NT2/D1 (cell line): ENCODE data around the gene DCAF16.

Source experiments
- DNase-seq: peaks from one replicate; pipeline ENCODE4 v3.0.0-alpha.2; 2011; ENCODE audit warnings: low read depth, low spot score
- H3K27me3 ChIP-seq: 2 replicates; pipeline ENCODE4 v1.6.0; 2011; ENCODE audit warnings: mild to moderate bottlenecking; ENCODE audit not compliant: insufficient read length, insufficient read depth
- H3K36me3 ChIP-seq: 2 replicates; pipeline ENCODE4 v1.6.1; 2011; ENCODE audit warnings: mild to moderate bottlenecking, low read length, mixed read lengths; ENCODE audit not compliant: insufficient read depth, insufficient read length
- H3K4me1 ChIP-seq: 2 replicates; pipeline ENCODE4 v1.5.1; 2011; ENCODE audit not compliant: insufficient read depth, insufficient read length
- H3K4me3 ChIP-seq: 2 replicates; pipeline ENCODE4 v1.5.1; 2011; ENCODE audit warnings: low read depth; ENCODE audit not compliant: insufficient read length
- H3K9ac ChIP-seq: 2 replicates; pipeline ENCODE4 v1.6.0; 2011; ENCODE audit warnings: low read depth; ENCODE audit not compliant: insufficient read length
- H3K9me3 ChIP-seq: 2 replicates; pipeline ENCODE4 v1.5.1; 2011; ENCODE audit warnings: mild to moderate bottlenecking, low read length; ENCODE audit not compliant: insufficient read depth
- SUZ12 ChIP-seq: IDR thresholded peaks from 2 replicates; pipeline ENCODE4 v1.6.1; 2011; ENCODE audit not compliant: insufficient read length, insufficient read depth; ENCODE audit errors: extremely low read depth
- YY1 ChIP-seq: IDR thresholded peaks from 2 replicates; pipeline ENCODE4 v1.6.1; 2011; ENCODE audit not compliant: insufficient read length, insufficient read depth
- ZNF274 ChIP-seq: IDR thresholded peaks from 2 replicates; pipeline ENCODE4 v1.6.1; 2011; ENCODE audit warnings: mild to moderate bottlenecking, low read depth, low read length

DCAF16 gene

DNA sequence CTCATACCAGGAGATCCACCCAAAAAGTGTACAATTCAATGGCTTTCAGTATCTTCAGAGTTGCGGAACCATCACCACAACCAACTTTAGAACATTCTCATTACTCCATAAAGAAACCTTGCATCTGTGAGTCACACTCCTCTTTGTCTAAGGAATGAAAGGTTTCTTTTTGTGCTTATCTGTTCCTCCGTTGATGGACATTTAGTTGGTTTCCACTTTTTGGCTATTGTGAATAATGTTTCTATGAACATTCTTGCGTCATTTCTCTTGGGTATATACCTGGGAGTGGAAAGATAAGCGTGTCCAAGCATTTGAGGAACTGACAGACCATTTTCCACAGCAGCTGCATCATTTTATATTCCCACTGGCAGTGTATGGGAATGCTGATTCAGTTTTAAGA lies 39.7 kb downstream of the DCAF16 start:
- TF ChIP-seq YY1 (no peak), SUZ12 (no peak), ZNF274 (no peak)
- Histone ChIP-seq H3K9me3 (peaks cover 24% of the 10 kb centered on the region; the same call in 1 of the 2 replicates), H3K27me3 (no peaks in the 10 kb centered on the region), H3K36me3 (no peaks in the 10 kb centered on the region), H3K4me1 (no peaks in the 10 kb centered on the region), H3K4me3 (no peak overlapping the region), H3K9ac (no peak overlapping the region)
- no peak for DNase-seq

DNA sequence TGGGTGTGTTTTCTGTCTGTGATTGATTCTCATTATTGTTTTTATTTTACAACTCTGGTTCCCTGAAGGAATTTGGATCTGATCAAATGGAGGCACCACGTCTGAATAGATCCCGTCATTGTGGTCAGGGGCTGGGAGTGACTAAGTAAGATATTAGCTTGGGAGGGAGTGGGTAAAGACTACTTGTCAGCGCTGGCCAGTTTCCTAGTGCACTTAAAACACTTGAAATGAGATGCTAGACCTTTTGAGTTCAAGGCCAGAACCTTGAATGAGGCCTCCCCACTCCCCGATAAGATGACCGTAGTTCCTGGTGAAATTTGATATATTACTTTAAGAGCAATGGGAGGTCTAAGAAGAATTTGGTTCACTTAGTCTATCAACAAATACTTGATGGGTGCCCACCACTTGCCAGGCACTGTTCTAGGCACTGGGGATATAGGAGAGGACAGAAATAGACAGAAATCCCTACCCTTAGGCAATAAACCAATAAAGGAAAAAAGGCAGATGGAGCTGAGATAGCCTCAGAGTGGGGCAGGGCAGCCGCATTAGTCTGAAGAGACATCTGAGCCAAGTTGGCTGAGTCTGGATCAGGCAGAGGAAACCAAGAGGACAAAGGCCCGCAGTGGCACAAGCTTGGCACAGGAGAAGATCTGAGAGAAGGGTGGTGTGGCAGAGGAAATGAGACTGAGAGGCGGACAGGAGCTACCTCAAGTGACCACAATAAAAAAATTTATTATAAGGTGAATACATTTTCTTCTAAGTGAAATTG lies 41.0 kb downstream of the DCAF16 start:
- TF ChIP-seq ZNF274 (no peak), SUZ12 (no peak), YY1 (no peak)
- H3K9me3 ChIP-seq = peaks cover 29% of the 10 kb centered on the region; the same call in 1 of the 2 replicates
- H3K27me3 ChIP-seq = no peaks in the 10 kb centered on the region
- no peak overlapping the region for H3K9ac ChIP-seq
- DNase-seq = no peak
- no peak overlapping the region for H3K4me3 ChIP-seq
- no peaks in the 10 kb centered on the region for H3K36me3 ChIP-seq
- H3K4me1 ChIP-seq = no peaks in the 10 kb centered on the region

DNA sequence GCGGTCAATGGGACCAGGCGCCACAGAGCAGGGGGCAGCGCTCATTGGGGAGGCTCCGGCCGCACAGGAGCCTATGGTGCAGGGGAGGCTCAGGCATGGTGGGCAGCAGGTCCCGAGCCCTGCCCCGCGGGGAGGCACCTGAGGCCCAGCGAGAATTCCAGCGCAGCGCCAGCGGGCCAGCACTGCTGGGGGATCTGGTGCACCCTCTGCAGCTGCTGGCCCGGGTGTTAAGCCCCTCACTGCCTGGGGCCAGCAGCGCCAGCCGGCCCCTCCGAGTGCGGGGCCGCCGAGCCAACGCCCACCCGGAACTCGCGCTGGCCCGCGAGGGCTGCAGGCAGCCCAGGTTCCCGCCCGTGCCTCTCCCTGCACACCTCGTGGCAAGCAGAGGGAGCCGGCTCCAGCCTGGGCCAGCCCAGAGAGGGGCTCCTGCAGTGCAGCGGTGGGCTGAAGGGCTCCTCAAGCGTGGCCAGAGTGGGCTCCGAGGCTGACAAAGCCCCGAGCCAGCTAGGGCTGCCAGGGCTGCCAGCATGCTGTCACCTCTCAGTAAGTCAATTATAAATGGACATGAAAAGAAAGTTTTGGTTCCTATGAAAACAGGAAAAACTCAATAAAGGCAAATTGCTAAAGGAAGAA lies 43.6 kb downstream of the DCAF16 start:
- Histone ChIP-seq H3K4me3 (no peak overlapping the region), H3K27me3 (no peaks in the 10 kb centered on the region), H3K9ac (no peak overlapping the region), H3K9me3 (peaks cover 32% of the 10 kb centered on the region; the same call in 1 of the 2 replicates), H3K36me3 (no peaks in the 10 kb centered on the region), H3K4me1 (no peaks in the 10 kb centered on the region)
- TF ChIP-seq YY1 (no peak), SUZ12 (no peak), ZNF274 (no peak)
- DNase-seq = no peak

DNA sequence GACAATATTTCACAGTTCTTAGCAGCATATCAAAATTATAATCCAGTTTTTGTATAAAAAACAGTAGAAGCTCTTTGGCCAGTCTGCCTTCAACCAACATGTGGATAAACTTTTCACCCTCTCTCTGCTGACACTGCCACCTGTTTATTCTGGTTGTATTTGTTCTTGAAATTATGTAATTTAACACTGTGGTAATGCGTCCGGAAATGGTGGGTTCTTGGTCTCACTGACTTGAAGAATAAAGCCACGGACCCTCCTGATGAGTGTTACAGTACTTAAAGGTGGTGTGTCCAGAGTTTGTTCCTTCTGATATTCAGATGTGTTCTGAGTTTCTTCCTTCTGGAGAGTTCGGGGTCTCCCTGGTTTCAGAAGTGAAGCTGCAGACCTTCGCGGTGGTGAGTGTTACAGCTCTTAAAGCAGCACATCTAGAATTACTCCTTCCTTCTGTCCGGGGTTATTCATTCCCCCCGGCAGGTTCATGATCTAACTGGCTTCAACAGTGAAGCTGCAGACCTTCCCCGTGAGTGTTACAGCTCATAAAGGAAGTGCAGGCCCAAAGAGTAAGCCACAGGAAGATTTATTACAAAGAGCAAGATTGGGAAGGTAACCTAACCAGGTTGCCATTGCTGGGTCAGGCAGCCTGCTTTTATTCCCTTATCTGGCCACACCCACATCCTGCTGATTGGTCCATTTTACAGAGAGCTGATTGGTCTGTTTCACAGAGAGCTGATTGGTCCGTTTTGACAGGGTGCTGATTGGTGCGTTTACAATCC lies 44.9 kb downstream of the DCAF16 start:
- Histone ChIP-seq H3K36me3 (no peaks in the 10 kb centered on the region), H3K27me3 (no peaks in the 10 kb centered on the region), H3K9me3 (peaks cover 32% of the 10 kb centered on the region; the same call in 1 of the 2 replicates), H3K4me1 (no peaks in the 10 kb centered on the region), H3K9ac (no peak overlapping the region), H3K4me3 (no peak overlapping the region)
- DNase-seq = no peak
- no peak for TF ChIP-seq ZNF274
- TF ChIP-seq YY1 = no peak
- no peak for TF ChIP-seq SUZ12

DNA sequence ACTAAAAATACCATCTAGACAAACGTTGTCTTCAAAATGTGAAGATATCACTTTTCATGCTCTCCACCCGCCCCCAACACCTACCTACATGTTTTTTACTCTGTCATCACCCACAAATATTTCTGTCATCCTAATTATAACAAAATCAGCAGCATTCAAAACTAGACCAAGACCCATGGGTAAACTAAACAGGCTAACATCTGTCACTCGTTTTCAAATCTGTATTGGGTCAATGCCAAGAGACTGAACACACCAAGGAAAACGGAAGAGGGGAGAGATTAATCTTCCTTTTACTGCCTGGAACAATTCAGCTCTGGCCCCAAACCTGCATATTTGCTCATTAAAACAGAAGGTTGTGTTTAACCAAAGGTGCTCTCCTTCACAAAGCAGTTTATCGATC lies 46.6 kb downstream of the DCAF16 start:
- no peak overlapping the region for H3K4me3 ChIP-seq
- H3K36me3 ChIP-seq = no peaks in the 10 kb centered on the region
- peaks cover 32% of the 10 kb centered on the region; the same call in 1 of the 2 replicates for H3K9me3 ChIP-seq
- no peak for DNase-seq
- H3K27me3 ChIP-seq = no peaks in the 10 kb centered on the region
- TF ChIP-seq ZNF274 (no peak), SUZ12 (no peak), YY1 (no peak)
- no peak overlapping the region for H3K9ac ChIP-seq
- H3K4me1 ChIP-seq = no peaks in the 10 kb centered on the region

GRCh38 chr4:17763416-17763815 lies 47.1 kb downstream of the DCAF16 start:
- no peaks in the 10 kb centered on the region for H3K36me3 ChIP-seq
- no peak overlapping the region for H3K4me3 ChIP-seq
- no peaks in the 10 kb centered on the region for H3K27me3 ChIP-seq
- TF ChIP-seq ZNF274 (no peak), SUZ12 (no peak), YY1 (no peak)
- H3K4me1 ChIP-seq = no peaks in the 10 kb centered on the region
- DNase-seq = no peak
- H3K9ac ChIP-seq = no peak overlapping the region
- peaks cover 32% of the 10 kb centered on the region; the same call in 1 of the 2 replicates for H3K9me3 ChIP-seq
